ENCODE data around the gene XPO6. TPM values are rescaled to one million over a fixed set of nuclear protein-coding genes. Genes with fewer than 3 reads are reported as not detected.
"Not testable (repeated sequence)": the region's sequence is repeated elsewhere in the genome, so short reads cannot be mapped to it uniquely, and the experiment has no call there.

Gene XPO6
- total RNA-seq, 2 experiments from 2014 or later: 130 to 167 TPM

DNA sequence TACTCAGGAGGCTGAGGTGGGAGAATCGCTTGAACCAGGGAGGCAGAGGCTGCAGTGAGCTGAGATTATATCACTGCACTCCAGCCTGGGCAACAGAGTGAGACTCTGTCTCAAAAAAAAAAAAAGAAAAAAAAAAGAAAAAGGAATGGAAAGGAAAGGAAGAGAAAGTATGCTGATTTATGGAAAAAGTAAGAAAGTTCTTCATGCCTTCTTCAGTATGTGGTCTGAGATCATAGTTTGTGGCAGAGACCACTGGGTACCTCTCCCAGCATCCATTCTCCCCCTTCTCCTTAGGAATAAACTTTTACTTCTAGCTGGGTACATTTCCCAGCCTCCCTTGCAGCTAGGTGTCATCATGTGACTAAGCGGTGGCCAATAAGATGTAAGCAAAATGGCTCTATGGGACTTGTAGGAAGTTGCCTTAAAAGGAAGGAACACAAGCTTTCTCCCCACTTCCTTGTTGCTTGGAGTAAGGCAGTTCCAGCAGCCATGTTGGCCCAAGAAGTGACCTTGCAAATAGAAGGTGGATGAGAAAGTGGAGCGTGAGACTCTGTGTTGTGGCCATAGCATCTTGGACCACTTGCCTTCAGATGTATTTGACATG is 26.1 kb upstream of the XPO6 start:
- Histone ChIP-seq H3K9me2 (ENCODE audit: insufficient read depth, low read length) (no peaks in the 10 kb centered on the region), H3K9me3 (ENCODE audit: low read length) (peaks cover 8% of the 10 kb centered on the region; the same call in 1 of the 2 replicates), H2AFZ (ENCODE audit: low read length) (0 out of 2 replicates have a peak overlapping the region, but pooled peaks have one; percentile 9), H3K36me3 (ENCODE audit: insufficient read depth, low read length) (no peaks in the 10 kb centered on the region), H3K27ac (ENCODE audit: low read depth, low read length, poor library complexity, severe bottlenecking) (no peak overlapping the region), H3K79me2 (ENCODE audit: insufficient read depth, low read depth, low read length) (no peaks in the 10 kb centered on the region), H3K4me2 (ENCODE audit: low read length) (no peak overlapping the region), H4K20me1 (ENCODE audit: insufficient read depth, low read length) (no peaks in the 10 kb centered on the region), H3K4me1 (ENCODE audit: insufficient read depth, low read length, poor library complexity, severe bottlenecking) (no peaks in the 10 kb centered on the region), H3K4me3 (ENCODE audit: low read depth, low read length, poor library complexity, severe bottlenecking) (no peak overlapping the region)
- ChIA-PET CTCF (ENCODE audit: unreplicated experiment) (interaction anchor here (0.6 kb wide), 1 partner anchor 425 kb away, joined by 3 read pairs; no protein-coding TSS in a partner anchor), POLR2A (interaction anchor here (0.7 kb wide), 1 partner anchor 61 kb away, joined by 4 read pairs; no protein-coding TSS in a partner anchor)
- TF ChIP-seq EZH2phosphoT487 (IDR thresholded peaks at IDR 0.05; ENCODE audit: borderline replicate concordance, low read depth, low read length) (no peak), CTCF (conservative IDR thresholded peaks at IDR 0.05; ENCODE audit: low read length) (no peak)
- DNase-seq (ENCODE audit: low spot score): peak; percentile 34
- intact Hi-C loops (cut with micrococcal nuclease; ENCODE audit: unreplicated experiment): no loop called here
- no TSS peak for BruUV-seq (replicated peaks)

- intact Hi-C loops (cut with micrococcal nuclease; ENCODE audit: unreplicated experiment): no loop called here
Measured at GRCh38 chr16:28231763-28232162, 20.0 kb upstream of the XPO6 start.

DNA sequence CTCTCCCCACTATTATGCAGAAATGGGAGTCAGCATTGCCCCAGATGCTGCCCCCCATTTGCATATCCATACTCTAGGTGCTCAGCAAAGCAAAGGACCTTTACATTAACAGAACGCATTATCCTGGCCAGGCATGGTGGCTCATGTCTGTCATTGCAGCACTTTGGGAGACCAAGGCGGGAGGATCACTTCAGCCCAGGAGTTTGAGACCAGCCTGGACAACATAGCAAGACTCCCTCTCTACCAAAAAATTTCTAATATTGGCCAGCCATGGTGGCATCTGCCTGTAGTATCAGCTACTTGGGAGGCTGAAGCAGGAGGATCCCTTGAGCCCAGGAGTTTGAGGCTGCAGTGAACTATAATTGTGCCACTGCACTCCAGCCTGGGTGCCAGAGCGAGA is 12.1 kb upstream of the XPO6 start:
- CTCF ChIA-PET (ENCODE audit: unreplicated experiment): not testable (repeated sequence)

More at GRCh38 chr16:28231763-28232162, 20.0 kb upstream of the XPO6 start:
- H3K79me2 ChIP-seq (ENCODE audit: insufficient read depth, low read depth, low read length): no peaks in the 10 kb centered on the region
- no peaks in the 10 kb centered on the region for H4K20me1 ChIP-seq (ENCODE audit: insufficient read depth, low read length)
- no peaks in the 10 kb centered on the region for H3K9me3 ChIP-seq (ENCODE audit: low read length)
- H3K9me2 ChIP-seq (ENCODE audit: insufficient read depth, low read length): no peaks in the 10 kb centered on the region
- H3K4me1 ChIP-seq (ENCODE audit: insufficient read depth, low read length, poor library complexity, severe bottlenecking): no peaks in the 10 kb centered on the region
- no peak overlapping the region for H3K27ac ChIP-seq (ENCODE audit: low read depth, low read length, poor library complexity, severe bottlenecking)
- no peak overlapping the region for H3K4me2 ChIP-seq (ENCODE audit: low read length)
- no peak for DNase-seq (ENCODE audit: low spot score)
- H3K36me3 ChIP-seq (ENCODE audit: insufficient read depth, low read length): no peaks in the 10 kb centered on the region
- POLR2A ChIA-PET: interaction anchor here (0.7 kb wide), 1 partner anchor 65 kb away, joined by 3 read pairs; no protein-coding TSS in a partner anchor
- BruUV-seq (replicated peaks): no TSS peak
- H3K4me3 ChIP-seq (ENCODE audit: low read depth, low read length, poor library complexity, severe bottlenecking): no peak overlapping the region
- H2AFZ ChIP-seq (ENCODE audit: low read length): no peak overlapping the region
- TF ChIP-seq EZH2phosphoT487 (IDR thresholded peaks at IDR 0.05; ENCODE audit: borderline replicate concordance, low read depth, low read length) (no peak), CTCF (conservative IDR thresholded peaks at IDR 0.05; ENCODE audit: low read length) (no peak)
- CTCF ChIA-PET (ENCODE audit: unreplicated experiment): no interaction called here

DNA sequence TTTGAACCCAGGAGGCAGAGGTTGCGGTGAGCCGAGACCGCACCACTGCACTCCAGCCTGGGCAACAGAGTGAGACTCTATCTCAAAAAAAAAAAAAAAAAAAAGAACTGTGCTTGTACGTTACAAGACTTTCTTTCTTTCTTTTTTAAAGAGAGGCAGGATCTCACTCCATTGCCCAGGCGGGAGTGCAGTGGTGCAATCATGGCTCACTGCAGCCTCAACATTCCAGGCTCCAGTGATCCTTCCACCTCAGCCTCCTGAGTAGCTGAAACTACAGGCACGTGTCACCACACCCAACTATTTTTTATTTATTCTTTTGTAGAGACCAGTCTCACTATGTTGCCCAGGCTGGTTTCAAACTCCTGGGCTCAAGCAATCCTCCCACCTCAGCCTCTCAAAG is 8.0 kb upstream of the XPO6 start:
- ChIA-PET CTCF (ENCODE audit: unreplicated experiment) (interaction anchor here (0.6 to 0.7 kb wide), 2 partner anchors 41 to 271 kb away, joined by 3 read pairs; no protein-coding TSS in a partner anchor), POLR2A (interaction anchor here (0.6 kb wide), 1 partner anchor 374 kb away, joined by 3 read pairs; no protein-coding TSS in a partner anchor)
- DNase-seq (ENCODE audit: low spot score); H2AFZ ChIP-seq (ENCODE audit: low read length); H3K9me2 ChIP-seq (ENCODE audit: insufficient read depth, low read length); H4K20me1 ChIP-seq (ENCODE audit: insufficient read depth, low read length); H3K27ac ChIP-seq (ENCODE audit: low read depth, low read length, poor library complexity, severe bottlenecking); H3K9me3 ChIP-seq (ENCODE audit: low read length); BruUV-seq (replicated peaks); H3K36me3 ChIP-seq (ENCODE audit: insufficient read depth, low read length); H3K4me2 ChIP-seq (ENCODE audit: low read length); H3K4me3 ChIP-seq (ENCODE audit: low read depth, low read length, poor library complexity, severe bottlenecking); H3K4me1 ChIP-seq (ENCODE audit: insufficient read depth, low read length, poor library complexity, severe bottlenecking); H3K79me2 ChIP-seq (ENCODE audit: insufficient read depth, low read depth, low read length): not testable (repeated sequence)
- intact Hi-C loops (cut with micrococcal nuclease; ENCODE audit: unreplicated experiment): loop anchor here (5.0 kb wide), 1 partner anchor 247 kb away; no protein-coding TSS in a partner anchor

More for the DNA sequence above, 12.1 kb upstream of the XPO6 start:
- H3K36me3 ChIP-seq (ENCODE audit: insufficient read depth, low read length); H3K9me2 ChIP-seq (ENCODE audit: insufficient read depth, low read length); H3K4me3 ChIP-seq (ENCODE audit: low read depth, low read length, poor library complexity, severe bottlenecking); H3K4me2 ChIP-seq (ENCODE audit: low read length); DNase-seq (ENCODE audit: low spot score); H2AFZ ChIP-seq (ENCODE audit: low read length); H3K4me1 ChIP-seq (ENCODE audit: insufficient read depth, low read length, poor library complexity, severe bottlenecking); H3K27ac ChIP-seq (ENCODE audit: low read depth, low read length, poor library complexity, severe bottlenecking); H3K9me3 ChIP-seq (ENCODE audit: low read length); intact Hi-C loops (cut with micrococcal nuclease; ENCODE audit: unreplicated experiment); H3K79me2 ChIP-seq (ENCODE audit: insufficient read depth, low read depth, low read length); H4K20me1 ChIP-seq (ENCODE audit: insufficient read depth, low read length); BruUV-seq (replicated peaks): not testable (repeated sequence)
- POLR2A ChIA-PET: interaction anchor here (0.7 to 1.3 kb wide), 2 partner anchors 9 to 38 kb away, joined by 4 to 5 read pairs; no protein-coding TSS in a partner anchor
